Eye (tissue), 1 donor: ENCODE measurements around the gene CAMK1G.

Experiments
- DNase-seq: peaks from one replicate; pipeline ENCODE4 v3.0.0-alpha.2; 2015

CAMK1G gene

GRCh38 chr1:209583408-209583807, at the start of gene CAMK1G:
TSS of gene CAMK1G (plus strand) at chr1:209583714. CDS start at chr1:209594984, 11,270 bp downstream.
- DNase-seq = peak; percentile 94

DNA sequence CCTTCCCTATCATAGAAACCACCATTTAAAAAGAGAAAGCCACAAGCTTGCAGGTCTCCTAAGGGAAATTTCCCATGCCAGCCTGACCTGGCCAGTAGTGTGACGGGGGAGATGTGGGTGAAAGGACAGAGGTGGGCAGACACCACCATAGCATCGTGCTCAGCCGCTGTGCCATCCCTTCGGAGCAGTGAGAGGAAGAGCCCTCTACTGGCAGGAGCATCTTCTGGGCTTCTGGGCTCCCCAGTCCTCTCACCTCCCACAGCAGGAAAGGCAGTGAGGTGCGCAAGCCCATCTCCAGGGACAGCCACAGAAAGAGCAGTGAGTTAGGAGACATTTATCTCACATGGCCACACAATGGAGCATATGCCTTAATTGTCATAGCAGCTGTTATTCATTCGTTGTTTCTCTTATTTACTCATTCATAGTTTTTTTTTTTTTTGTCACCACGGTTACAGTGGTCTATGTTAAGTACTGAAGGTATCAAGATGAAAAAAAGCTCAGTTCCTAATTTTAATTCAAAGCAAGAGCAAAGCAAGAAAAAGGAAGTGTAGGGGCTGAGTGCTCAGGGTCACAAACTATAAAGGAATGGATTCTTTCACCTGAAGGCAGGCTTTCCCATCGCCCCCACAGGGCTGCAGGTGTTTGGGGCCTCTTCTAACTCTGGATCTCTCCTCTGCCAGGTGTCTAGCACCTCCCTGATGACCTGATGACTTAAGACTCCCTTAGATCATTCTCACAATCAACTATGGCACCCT, 48.8 kb upstream of the CAMK1G start:
- DNase-seq = no peak

DNA sequence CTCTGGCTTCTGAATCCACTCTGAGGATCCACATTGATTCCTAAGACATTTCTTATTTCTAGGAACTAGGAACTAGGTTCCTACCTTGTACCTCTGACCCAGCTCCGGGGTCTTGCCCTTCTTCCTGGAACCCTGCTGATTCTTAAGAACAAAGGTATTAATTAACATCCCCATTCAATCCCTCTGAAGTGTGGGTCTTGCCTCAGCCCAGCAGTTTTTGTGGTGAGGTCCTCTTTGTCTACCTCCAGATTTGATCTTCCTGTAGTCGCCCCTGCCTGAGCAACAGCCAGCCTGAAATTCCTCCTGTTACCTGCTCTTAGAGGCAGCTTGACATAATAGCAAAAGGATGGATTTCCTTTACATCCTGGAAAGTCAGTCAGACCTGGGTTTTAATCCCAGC, 46.7 kb upstream of the CAMK1G start:
- DNase-seq = no peak

- no peak for DNase-seq
Measured at GRCh38 chr1:209537336-209538114, 46.0 kb upstream of the CAMK1G start.

GRCh38 chr1:209539576-209539975, 43.9 kb upstream of the CAMK1G start:
- no peak for DNase-seq

- no peak for DNase-seq
Measured at GRCh38 chr1:209542585-209542984, 40.9 kb upstream of the CAMK1G start.

- DNase-seq = no peak
Measured at GRCh38 chr1:209544098-209544497, 39.4 kb upstream of the CAMK1G start.

GRCh38 chr1:209545423-209545822, 38.1 kb upstream of the CAMK1G start:
- no peak for DNase-seq

DNA sequence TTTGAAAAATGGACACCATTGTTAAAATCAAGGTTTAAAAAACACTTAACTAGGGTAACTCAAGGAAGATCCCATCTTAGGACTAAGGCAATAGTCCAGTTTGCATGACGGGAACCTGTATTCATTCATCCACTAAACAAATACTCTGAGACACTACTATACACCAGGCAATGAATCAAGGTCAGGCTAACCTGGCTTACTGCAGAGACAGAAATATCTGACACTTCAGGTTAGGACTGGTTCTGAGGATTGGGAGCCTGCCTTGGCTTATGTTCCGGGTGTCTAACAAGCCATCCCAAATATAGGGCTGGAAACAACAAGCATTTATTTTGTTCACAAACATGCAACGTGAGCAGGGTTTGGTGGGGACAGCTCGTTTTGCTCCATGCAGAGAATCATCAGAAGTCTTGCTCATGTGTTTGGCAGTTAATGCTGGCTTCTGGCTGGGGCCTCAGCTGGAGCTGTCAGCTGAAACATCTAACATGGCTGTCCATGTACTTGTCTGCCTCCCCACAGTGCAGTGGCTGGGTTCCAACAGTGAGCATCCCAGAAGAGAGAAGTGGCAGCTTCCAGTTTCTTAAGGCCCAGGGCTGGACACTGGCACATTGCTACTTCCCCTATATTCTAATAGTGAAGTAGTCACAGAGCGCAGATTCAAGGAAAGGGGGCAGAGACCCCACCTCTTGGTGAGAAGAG, 37.0 kb upstream of the CAMK1G start:
- DNase-seq = no peak

DNA sequence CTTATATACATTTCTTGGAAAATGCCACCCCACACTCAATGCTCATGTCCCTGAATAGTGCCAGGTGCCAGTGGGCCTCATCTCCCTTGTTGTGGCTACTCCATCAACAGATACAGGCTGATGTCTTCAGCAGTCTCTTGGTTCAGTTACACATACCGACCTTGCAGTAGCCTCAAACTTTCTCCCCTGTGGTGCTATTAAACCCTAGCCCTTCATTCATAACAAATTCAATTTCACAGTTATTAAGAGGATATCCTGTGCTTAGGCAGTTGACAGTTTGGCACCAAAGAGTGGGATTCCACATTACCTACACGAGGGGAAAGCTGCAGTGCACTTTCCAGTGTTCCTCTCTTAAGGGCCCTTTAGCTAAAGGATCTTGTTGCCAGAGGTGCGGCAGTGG, 35.9 kb upstream of the CAMK1G start:
- DNase-seq = no peak

DNA sequence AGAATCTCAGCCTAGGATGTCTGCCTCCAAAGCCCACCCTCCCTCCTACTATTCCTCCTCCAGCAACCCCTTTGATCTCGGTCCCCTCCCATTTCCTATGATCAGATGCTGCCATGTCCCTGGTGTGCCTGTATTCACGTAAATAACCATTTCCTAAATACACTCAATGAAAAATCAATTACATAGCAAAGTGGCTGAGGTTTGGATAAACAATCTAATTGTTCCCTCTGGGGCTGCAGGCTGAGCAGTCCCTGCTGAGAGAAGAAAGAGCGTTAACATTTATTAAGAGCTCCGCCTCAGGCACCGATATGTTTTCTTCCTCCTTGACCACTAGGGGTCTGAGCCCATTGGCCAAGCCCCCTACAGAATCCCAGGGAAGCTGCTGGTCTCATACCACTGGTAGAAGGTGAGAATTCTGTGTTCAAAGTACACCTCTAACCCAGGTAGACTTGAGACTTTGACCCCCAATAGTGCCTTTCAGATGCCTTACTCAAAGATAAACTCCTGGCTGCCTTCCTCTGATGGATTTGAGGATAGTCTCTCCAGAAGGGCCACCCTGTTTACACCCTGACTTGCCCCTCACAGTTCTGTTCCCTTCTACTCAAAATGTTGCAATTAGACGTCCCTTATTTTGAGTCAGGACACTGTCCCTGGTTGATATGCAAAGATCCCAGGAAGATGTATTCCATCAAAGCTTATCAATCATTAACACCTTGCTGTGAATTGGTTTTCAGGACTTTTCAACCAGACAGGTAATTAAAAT, 33.9 kb upstream of the CAMK1G start:
- DNase-seq = peak; percentile 35

DNA sequence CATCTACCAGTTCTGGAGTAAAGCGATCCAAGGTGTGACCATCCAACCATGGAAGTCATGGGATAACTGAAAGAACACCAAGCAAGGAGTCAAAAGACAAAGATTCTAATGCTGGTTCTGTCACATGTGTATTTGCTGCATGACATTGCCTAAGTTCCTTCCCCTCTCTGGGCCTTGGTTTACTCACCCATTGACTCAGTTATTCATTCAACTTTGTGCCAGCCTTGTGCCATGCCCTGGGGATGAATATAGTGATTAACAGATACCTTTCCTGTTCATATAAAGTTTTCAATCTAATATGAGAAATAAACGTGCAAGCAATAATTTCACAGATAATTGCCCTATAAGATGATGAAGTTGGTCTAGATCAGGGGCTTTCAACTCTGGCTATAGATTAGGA, 33.0 kb upstream of the CAMK1G start:
- DNase-seq = no peak

- DNase-seq = no peak
Measured at GRCh38 chr1:209552406-209553264, 30.9 kb upstream of the CAMK1G start.

DNA sequence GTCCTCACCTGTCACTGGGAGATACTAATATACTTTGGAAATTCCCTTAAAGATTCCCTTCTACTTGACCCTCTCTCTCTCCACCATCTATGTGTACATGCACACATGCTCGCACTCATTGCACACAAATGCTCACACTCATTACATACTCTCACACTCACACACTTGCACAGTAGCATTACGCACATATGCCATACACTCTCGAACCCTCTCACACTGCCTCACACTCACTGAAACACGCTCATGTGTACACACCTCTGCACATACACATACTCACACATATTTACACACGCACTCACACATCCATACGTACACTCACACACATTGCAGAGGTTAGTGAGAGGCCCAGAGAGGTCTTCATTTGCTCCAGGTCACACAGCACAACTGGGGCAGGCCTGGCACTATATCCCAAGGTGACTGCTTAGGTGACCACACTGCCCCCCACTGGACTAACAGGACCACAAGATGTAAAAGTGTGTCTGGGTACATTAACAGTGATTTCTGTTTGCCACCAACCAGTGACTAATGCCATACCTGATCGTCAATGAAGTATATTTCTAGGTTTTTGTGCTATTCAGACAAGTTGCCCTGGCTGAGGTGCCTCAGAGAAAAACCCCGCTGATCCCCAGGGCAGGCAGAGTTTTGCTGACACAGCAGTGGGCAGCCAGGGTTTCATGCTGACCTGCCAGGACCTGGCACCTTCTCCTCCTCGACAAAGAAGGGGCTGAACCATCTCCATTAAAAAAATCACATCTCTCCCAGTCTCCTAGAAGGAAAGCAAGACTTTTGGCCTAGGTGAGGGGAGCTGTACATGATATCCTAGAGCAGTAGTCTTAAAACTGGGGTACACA, 28.5 kb upstream of the CAMK1G start:
- no peak for DNase-seq

DNA sequence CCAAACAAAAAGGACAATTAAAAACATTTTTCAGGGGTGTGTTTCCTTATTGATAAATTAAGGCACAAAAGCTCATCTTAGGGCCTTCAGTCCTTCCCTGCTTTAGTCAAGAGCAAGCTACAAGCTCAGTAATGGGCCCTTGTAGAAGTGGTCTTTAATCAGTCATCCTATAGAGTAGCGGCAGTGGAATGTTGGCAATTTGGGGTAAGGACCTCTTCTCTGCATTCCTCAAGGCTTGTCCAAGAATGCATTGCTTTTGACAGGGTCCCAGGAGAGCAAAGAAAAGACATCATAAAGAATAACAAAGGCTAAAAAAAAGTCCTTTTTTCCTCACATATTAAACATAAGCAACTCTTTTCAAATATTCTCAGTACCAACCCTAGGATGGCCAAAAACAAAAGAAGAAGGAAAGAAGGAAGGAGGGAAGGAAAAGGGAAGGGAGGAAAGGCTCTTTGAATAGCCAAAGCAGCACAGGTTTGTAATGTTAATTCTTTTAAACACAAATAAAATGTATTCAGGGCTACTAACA, 27.3 kb upstream of the CAMK1G start:
- no peak for DNase-seq

- DNase-seq = no peak
Measured at GRCh38 chr1:209557221-209557620, 26.3 kb upstream of the CAMK1G start.

DNA sequence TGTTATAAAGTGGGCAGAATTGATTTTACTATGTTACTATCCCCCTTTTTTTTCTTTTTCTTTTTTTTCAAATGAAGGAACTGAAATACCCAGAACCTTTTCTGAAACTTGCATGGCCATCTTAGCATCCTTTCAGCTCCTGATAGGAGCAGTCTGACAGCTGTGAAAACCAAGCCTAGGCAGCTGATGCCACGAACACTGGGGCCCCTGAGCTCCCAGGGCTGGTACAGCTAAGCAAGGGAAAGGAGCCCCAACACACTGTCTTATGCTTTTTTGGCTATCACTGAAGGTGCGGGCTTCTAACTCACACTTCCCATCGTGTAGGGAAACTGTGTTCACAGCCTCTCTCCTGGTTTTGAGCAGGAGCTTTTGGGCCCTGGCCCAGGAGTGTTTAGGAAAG, 23.0 kb upstream of the CAMK1G start:
- DNase-seq = no peak

DNA sequence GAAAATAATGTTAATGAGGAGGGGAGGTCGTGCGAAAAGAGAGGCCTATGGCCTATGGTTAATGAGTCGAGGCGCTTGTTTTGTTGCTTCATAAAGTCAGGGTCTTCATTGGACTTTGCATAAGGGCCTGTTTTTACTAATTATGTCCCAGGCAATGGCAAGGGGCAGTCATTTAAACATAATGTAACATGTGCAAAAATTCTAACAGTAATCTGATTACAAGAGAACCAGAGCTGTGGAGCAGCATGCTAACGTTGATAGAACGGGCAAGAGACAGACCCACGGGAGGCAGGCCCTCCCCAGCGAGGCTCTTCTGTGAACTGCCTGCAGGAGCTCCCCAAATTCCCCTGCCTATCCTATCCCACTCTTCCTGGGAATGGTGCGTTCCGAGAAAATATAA, 22.6 kb upstream of the CAMK1G start:
- DNase-seq = no peak

DNA sequence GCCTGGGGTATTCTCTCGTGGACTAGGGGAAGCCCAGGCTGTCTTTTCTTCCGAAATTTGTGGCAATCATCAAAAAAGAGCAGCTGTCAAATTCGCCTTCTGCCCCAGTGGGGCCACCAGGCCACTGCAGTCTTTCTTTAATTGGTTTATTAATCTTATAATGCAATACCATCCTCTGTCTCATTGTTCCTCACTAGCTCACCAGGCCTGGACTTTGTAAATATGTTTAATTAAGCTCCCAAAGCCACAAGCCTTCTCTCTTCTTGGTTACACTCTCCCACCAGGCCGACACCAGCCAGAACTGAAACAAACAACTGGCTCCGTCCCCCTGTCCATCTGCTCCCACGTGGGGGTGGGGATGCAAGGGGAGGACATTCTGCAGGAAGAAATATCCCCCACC, 22.0 kb upstream of the CAMK1G start:
- DNase-seq = no peak

GRCh38 chr1:209564849-209565248, 18.7 kb upstream of the CAMK1G start:
- DNase-seq = no peak
